Measurements from ENCODE around the gene ETAA1.

DNA sequence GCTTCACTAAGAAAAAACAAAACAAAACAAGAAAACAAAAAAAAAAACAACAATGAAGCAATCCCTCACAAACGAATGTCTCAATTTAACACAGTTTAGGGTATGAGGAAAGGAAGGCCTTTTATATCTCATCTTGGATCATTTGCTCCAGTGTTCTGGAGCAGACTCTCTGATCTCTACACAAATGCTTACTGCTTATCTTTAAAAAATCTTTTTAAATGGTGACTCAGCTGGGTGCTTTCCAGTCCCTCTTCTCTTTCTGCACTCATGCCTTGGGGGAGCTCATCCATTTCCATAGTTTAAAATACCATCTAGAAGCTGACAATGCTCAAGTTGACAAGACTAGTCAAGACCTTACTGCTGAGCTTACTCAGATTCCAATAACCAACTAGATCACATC lies 56.2 kb downstream of the ETAA1 start:
- TF ChIP-seq, protein P1, sequence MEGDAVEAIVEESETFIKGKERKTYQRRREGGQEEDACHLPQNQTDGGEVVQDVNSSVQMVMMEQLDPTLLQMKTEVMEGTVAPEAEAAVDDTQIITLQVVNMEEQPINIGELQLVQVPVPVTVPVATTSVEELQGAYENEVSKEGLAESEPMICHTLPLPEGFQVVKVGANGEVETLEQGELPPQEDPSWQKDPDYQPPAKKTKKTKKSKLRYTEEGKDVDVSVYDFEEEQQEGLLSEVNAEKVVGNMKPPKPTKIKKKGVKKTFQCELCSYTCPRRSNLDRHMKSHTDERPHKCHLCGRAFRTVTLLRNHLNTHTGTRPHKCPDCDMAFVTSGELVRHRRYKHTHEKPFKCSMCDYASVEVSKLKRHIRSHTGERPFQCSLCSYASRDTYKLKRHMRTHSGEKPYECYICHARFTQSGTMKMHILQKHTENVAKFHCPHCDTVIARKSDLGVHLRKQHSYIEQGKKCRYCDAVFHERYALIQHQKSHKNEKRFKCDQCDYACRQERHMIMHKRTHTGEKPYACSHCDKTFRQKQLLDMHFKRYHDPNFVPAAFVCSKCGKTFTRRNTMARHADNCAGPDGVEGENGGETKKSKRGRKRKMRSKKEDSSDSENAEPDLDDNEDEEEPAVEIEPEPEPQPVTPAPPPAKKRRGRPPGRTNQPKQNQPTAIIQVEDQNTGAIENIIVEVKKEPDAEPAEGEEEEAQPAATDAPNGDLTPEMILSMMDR (IDR thresholded peaks at IDR 0.05) = no peak
- no peak for TF ChIP-seq POLR2A (IDR thresholded peaks at IDR 0.05)

Data from suprapubic skin (tissue), 3 donors.